ENCODE measurements around the gene MGME1. TPM values are rescaled to one million over a fixed set of nuclear protein-coding genes. Genes with fewer than 3 reads are reported as not detected.

The MGME1 gene
- total RNA-seq, 1 experiment from 2014 or later: 42.8 TPM

- H3K9me3 ChIP-seq (ENCODE audit: insufficient read depth, low read depth): no peaks in the 10 kb centered on the region
- POLR2A ChIA-PET (ENCODE audit: unreplicated experiment): no interaction called here
- H3K36me3 ChIP-seq (ENCODE audit: low read depth): peaks cover 27% of the 10 kb centered on the region
- no TSS peak for BruUV-seq (replicated peaks)
- intact Hi-C loops (cut with micrococcal nuclease; ENCODE audit: unreplicated experiment): no loop called here
- peaks cover 63% of the 10 kb centered on the region for H3F3A ChIP-seq (ENCODE audit: insufficient read depth, low read depth)
- no peak overlapping the region for H3K4me2 ChIP-seq
- TF ChIP-seq CTCF (conservative IDR thresholded peaks at IDR 0.05) (no peak), EZH2 (IDR thresholded peaks at IDR 0.05; ENCODE audit: low read depth) (no peak)
- CTCF ChIA-PET: no interaction called here
- H3K9me2 ChIP-seq (ENCODE audit: insufficient read depth): no peaks in the 10 kb centered on the region
- H2AFZ ChIP-seq: no peak overlapping the region
- no peak for DNase-seq
- no peaks in the 10 kb centered on the region for H3K79me2 ChIP-seq (ENCODE audit: low read depth)
- no peaks in the 10 kb centered on the region for H3K27me3 ChIP-seq (ENCODE audit: insufficient read depth, low read depth)
- H3K4me3 ChIP-seq: no peak overlapping the region
- no peaks in the 10 kb centered on the region for H3K4me1 ChIP-seq (replicated peaks; ENCODE audit: insufficient read depth)
- no peak overlapping the region for H3K27ac ChIP-seq
- peaks cover 9% of the 10 kb centered on the region for H4K20me1 ChIP-seq (ENCODE audit: insufficient read depth)
These were observed 28.4 kb upstream of the MGME1 start for GRCh38 chr20:17940224-17940971.

- Histone ChIP-seq H2AFZ (no peak overlapping the region), H3K4me3 (no peak overlapping the region), H3K4me1 (replicated peaks; ENCODE audit: insufficient read depth) (no peaks in the 10 kb centered on the region), H4K20me1 (ENCODE audit: insufficient read depth) (peaks cover 14% of the 10 kb centered on the region), H3K36me3 (ENCODE audit: low read depth) (peaks cover 31% of the 10 kb centered on the region), H3K9me3 (ENCODE audit: insufficient read depth, low read depth) (no peaks in the 10 kb centered on the region), H3K79me2 (ENCODE audit: low read depth) (no peaks in the 10 kb centered on the region), H3F3A (ENCODE audit: insufficient read depth, low read depth) (peaks cover 71% of the 10 kb centered on the region), H3K27ac (no peak overlapping the region), H3K9me2 (ENCODE audit: insufficient read depth) (no peaks in the 10 kb centered on the region), H3K4me2 (no peak overlapping the region), H3K27me3 (ENCODE audit: insufficient read depth, low read depth) (no peaks in the 10 kb centered on the region)
- TF ChIP-seq CTCF (conservative IDR thresholded peaks at IDR 0.05) (no peak), EZH2 (IDR thresholded peaks at IDR 0.05; ENCODE audit: low read depth) (no peak)
- ChIA-PET CTCF (no interaction called here), POLR2A (ENCODE audit: unreplicated experiment) (no interaction called here)
- BruUV-seq (replicated peaks): no TSS peak
- intact Hi-C loops (cut with micrococcal nuclease; ENCODE audit: unreplicated experiment): no loop called here
- no peak for DNase-seq
These were observed 27.6 kb upstream of the MGME1 start for GRCh38 chr20:17941087-17941825.

GRCh38 chr20:17941826-17942196 lies 27.0 kb upstream of the MGME1 start:
- H3K36me3 ChIP-seq (ENCODE audit: low read depth): peaks cover 36% of the 10 kb centered on the region
- no TSS peak for BruUV-seq (replicated peaks)
- H3K9me3 ChIP-seq (ENCODE audit: insufficient read depth, low read depth): no peaks in the 10 kb centered on the region
- H4K20me1 ChIP-seq (ENCODE audit: insufficient read depth): peaks cover 20% of the 10 kb centered on the region
- H2AFZ ChIP-seq: no peak overlapping the region
- H3K27me3 ChIP-seq (ENCODE audit: insufficient read depth, low read depth): no peaks in the 10 kb centered on the region
- H3K4me3 ChIP-seq: no peak overlapping the region
- TF ChIP-seq CTCF (conservative IDR thresholded peaks at IDR 0.05) (no peak), EZH2 (IDR thresholded peaks at IDR 0.05; ENCODE audit: low read depth) (no peak)
- no peak overlapping the region for H3K27ac ChIP-seq
- no peaks in the 10 kb centered on the region for H3K4me1 ChIP-seq (replicated peaks; ENCODE audit: insufficient read depth)
- no peaks in the 10 kb centered on the region for H3K79me2 ChIP-seq (ENCODE audit: low read depth)
- intact Hi-C loops (cut with micrococcal nuclease; ENCODE audit: unreplicated experiment): no loop called here
- H3K9me2 ChIP-seq (ENCODE audit: insufficient read depth): no peaks in the 10 kb centered on the region
- H3F3A ChIP-seq (ENCODE audit: insufficient read depth, low read depth): peaks cover 77% of the 10 kb centered on the region
- POLR2A ChIA-PET (ENCODE audit: unreplicated experiment): no interaction called here
- DNase-seq: no peak
- H3K4me2 ChIP-seq: no peak overlapping the region
- CTCF ChIA-PET: interaction anchor here (0.6 kb wide), 1 partner anchor 410 kb away, joined by 8 read pairs; the partner anchor contains the start of gene BFSP1
